Ovary (tissue), 3 donors: Measurements from ENCODE around the gene TTLL3.

Experiments used
- CTCF ChIP-seq, 3 donors: fragments of 450-650 bp in 2 of 3; fragments of 200-600 bp in 1 of 3; IDR thresholded peaks; one replicate each; pipeline versions ENCODE4 v1.5.1 to v1.8.0; 2016 to 2022; ENCODE audit warnings: antibody characterized with exemption in 3 of 3, mild to moderate bottlenecking in 1 of 3
- POLR2A ChIP-seq: fragments of 450-650 bp; IDR thresholded peaks from one replicate; pipeline ENCODE4 v1.6.1; 2017; ENCODE audit warnings: antibody characterized with exemption, mild to moderate bottlenecking, moderate library complexity
- donor health status: DM: no; HTN: no; CAD: no.

- no peak for TF ChIP-seq POLR2A
- no peak for TF ChIP-seq CTCF (IDR thresholded peaks at IDR 0.05)
Observed at GRCh38 chr3:9762871-9763270, 47.2 kb upstream of the TTLL3 start.
